HTR-8/SVneo (cell line): ENCODE data around the gene LTN1.

Source experiments
- DNase-seq: peaks from one replicate; pipeline ENCODE4 v3.0.0; 2011; ENCODE audit warnings: low spot score, mixed read lengths; ENCODE audit not compliant: insufficient read length
- FAIRE-seq: peaks from 2 replicates; lab custom pipeline; 2011; peaks lifted over from hg19 to GRCh38; lab: Jason Lieb, UNC

The LTN1 gene

GRCh38 chr21:28892199-28893111, 100.2 kb downstream of the LTN1 start:
- FAIRE-seq = no peak
- no peak for DNase-seq

DNA sequence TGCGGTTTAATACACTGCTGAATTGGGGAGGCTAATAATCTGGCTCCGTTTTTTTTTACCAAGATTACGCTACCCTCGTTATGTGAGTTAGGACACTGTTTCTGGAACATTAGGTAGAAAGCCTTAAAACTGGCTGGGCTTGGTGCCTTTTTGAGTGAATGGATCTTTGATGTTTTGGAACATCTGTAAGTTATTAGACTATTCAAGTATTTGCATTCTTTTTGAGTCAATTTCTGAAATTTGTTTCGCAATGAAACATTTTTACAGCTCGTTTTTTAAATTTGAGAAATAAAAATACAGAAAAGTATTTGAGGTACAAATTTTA, 106.9 kb downstream of the LTN1 start:
- DNase-seq = no peak

DNA sequence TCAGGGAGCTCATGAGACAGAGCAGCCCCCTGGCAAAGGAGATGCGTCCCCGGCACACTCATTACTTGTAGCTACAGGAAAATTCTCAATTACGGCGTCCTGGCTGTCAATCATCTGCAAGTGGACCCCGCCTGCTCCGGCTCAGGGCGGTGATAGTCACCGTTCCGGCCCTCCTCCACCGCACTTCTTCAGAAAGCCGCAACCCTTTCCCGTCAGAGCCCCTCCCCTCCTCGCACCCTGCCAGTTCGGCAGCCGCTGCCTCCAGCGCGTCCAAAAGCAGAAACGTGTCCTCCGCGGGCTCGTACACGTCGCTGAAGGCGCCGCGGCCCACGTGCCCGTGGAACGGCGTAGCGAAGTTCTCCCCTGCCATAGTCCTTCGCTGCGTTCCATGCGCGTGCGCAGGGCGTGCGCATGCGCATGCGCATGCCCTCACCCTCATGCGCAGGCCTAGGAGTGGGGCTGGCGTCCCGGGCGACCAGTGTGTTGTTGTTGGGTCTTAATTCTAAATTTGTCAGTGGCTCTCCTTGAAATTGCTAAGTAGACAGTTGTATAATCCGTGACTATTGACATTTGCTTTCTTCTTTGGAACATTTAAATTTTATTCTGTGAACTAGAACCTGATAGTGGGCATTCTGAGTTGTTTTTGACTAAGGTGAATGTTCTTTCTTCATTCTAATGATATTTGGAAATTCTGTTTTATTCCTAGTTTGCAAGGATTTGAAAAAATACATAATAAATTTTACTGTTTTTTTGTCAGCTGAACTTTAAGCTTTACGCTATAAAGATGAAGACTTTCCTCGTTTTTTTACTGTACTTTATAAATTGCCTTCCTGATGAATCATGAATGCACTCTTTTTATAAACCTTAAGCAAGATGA, 107.5 kb downstream of the LTN1 start:
- peak; percentile 97 for DNase-seq
- peak; percentile 94 for FAIRE-seq

More for the DNA sequence above, 106.9 kb downstream of the LTN1 start:
- no peak for FAIRE-seq

- no peak for FAIRE-seq
- DNase-seq = no peak
Measured at GRCh38 chr21:28884481-28884880, 108.2 kb downstream of the LTN1 start.

DNA sequence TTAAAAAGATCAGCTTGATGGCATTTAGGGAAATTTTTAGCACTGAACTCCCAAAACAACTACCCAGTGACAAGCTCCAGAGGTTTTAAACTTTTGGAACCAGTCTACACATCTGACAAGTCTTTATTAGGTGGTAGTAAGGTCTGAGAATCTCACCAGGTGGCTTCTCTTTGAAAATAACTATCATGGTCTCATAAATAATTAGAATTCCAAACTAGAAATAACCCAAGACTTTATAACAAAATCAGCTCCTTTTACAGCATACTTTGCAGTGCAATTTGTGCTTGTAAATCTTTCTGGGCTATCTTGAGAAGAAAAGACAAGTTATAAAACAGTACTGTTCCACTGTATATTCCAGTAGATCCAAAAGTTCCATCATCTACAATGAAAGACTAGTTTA, 108.7 kb downstream of the LTN1 start:
- DNase-seq = no peak
- no peak for FAIRE-seq

DNA sequence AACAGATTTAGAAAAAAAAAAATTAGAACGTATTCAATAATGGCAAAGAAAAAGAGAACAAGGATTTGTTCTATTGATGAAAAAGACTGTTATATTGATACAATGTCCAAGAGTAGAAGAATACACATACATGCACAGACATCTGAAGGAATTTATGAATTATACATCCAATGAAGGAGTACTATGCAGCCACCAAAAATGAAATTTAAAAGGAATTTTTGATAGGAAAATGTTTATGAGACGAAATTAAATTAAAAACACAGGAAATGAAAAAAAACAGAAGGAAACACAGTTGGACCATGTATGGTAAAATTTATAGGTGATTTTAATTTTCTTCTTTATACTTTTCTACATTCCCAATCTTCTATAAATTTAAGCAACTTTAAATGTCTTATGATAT, 110.3 kb downstream of the LTN1 start:
- FAIRE-seq = no peak

More for the DNA sequence above, 110.3 kb downstream of the LTN1 start:
- DNase-seq = no peak
